GM19351 (cell line): ENCODE results near the gene NPY4R2.
A peak's percentile ranks its signal among the peaks of the same experiment; 100 is the strongest.
"Not testable (repeated sequence)": the region's sequence is repeated elsewhere in the genome, so short reads cannot be mapped to it uniquely, and the experiment has no call there.

ENCODE experiments used
- ATAC-seq: cut with Tn5 transposase; IDR thresholded peaks from one replicate; pipeline ENCODE4 v1.9.1; 2021; ENCODE audit warnings: mild to moderate bottlenecking, moderate library complexity; ENCODE audit not compliant: unreplicated experiment

Gene NPY4R2, protein sequence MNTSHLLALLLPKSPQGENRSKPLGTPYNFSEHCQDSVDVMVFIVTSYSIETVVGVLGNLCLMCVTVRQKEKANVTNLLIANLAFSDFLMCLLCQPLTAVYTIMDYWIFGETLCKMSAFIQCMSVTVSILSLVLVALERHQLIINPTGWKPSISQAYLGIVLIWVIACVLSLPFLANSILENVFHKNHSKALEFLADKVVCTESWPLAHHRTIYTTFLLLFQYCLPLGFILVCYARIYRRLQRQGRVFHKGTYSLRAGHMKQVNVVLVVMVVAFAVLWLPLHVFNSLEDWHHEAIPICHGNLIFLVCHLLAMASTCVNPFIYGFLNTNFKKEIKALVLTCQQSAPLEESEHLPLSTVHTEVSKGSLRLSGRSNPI

DNA sequence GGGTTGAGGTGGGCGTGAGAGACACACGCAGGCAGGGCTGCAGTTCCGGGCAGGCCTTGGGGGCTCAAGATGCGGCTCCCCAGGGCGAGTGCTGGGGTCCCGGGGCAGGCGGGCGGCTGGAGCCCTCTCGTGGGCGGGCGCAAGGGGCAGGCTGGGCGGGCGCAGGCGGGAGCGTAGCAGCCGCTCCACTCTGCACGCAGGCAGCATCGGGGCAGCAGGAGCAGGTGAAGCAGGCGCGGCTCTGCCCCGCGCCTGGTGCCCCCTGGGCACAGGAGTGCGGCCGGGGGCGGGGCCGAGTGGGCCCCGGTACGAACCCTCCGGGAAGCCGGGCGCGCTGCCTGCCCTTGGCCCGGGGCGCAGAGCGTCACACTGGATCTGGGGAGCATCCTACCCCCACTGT is at the start of gene NPY4R2:
NPY4R2 (plus strand) TSS at position 188 of the 400 bp plus-strand sequence. CDS start 3,326 bp downstream, outside the sequence.
- ATAC-seq: not testable (repeated sequence)

DNA sequence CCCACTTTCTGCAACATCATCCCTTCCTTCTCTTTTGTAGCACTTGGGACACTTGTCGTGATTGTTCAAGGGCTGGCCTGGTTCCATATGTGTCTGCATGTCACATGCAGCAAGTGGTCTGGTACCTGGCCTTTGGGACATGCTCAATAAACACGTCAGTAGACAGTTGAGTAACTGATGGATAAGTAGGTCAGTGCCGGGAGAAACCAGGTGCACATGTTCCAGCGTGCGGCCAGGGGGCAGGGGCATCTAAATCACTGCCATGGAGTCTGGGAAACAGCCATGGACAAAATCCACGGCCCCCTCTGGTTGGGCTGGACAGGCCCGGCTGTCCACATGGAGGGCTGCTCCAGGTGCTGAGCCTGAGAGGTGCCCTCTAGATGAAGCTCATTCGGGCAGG is 47.6 kb upstream of the NPY4R2 start:
- ATAC-seq: not testable (repeated sequence)

GRCh38 chr10:47871485-47872180 is 46.8 kb upstream of the NPY4R2 start:
- not testable (repeated sequence) for ATAC-seq

DNA sequence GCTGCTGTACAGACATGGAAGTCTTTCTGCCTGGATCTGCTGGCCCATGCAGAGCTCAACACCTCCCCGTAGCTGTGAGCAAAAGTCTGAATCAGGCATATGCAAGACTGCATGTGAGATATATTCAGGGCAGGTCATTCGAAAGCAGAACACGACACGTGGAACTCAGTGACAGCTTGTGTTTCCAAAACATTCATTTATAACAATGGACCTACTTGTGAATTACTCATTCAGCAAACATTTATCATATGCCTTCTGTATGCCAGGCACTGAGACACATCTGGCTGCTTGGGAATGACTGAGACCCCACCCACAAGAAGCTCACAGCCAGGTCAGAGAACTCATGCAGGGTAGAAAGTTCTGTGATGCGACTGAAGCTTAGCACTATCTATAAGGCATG is 46.2 kb upstream of the NPY4R2 start:
- not testable (repeated sequence) for ATAC-seq

DNA sequence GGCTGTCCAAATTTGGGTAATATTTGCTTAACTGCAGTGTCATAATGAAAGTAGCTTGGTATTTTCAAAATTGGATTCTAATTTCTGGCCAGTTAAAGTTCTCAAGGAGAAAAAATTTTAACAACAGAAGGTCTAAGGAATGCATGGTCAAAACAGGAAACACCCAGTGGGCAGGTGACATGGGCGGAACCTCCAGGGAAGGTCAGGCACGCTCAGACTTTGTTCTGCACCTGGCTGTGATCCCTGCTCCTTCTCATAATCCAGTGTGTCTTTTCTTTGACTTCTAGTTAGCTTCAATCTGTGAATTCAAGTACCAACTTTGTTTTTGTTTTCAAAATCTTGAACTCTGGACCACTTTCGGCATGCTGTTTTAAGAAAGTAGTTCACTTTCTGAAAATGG is 34.2 kb upstream of the NPY4R2 start:
- ATAC-seq: not testable (repeated sequence)

GRCh38 chr10:47884934-47885333 is 33.5 kb upstream of the NPY4R2 start:
- ATAC-seq: not testable (repeated sequence)

GRCh38 chr10:47886356-47886755 is 32.1 kb upstream of the NPY4R2 start:
- not testable (repeated sequence) for ATAC-seq

- not testable (repeated sequence) for ATAC-seq
These were observed 31.6 kb upstream of the NPY4R2 start for GRCh38 chr10:47886827-47887226.

GRCh38 chr10:47890737-47891136 is 27.7 kb upstream of the NPY4R2 start:
- not testable (repeated sequence) for ATAC-seq

GRCh38 chr10:47892494-47893261 is 25.8 kb upstream of the NPY4R2 start:
- ATAC-seq: not testable (repeated sequence)

DNA sequence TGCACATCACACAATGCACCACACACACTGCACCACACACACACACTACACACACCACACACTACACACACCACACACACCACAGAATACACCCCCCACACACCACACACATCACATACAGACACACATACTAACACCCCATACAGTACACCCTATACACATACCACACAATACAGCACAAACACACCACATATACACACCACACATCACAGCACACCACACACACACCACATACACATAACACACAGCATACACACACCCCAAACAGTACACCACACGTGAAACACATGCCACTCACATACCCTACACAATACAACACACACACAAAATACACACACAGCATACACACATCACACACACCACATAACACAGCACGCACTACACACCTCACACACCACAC is 23.9 kb upstream of the NPY4R2 start:
- not testable (repeated sequence) for ATAC-seq

GRCh38 chr10:47897813-47898212 is 20.6 kb upstream of the NPY4R2 start:
- not testable (repeated sequence) for ATAC-seq

GRCh38 chr10:47909333-47909732 is 9.1 kb upstream of the NPY4R2 start:
- ATAC-seq: not testable (repeated sequence)

- ATAC-seq: not testable (repeated sequence)
These were observed 8.0 kb upstream of the NPY4R2 start for GRCh38 chr10:47910486-47910885.

GRCh38 chr10:47914052-47914451 is 4.4 kb upstream of the NPY4R2 start:
- not testable (repeated sequence) for ATAC-seq

- peak; percentile 65 for ATAC-seq
These were observed 2.5 kb upstream of the NPY4R2 start for GRCh38 chr10:47915849-47916548.

GRCh38 chr10:47920610-47921009 is 2.1 kb downstream of the NPY4R2 start:
- not testable (repeated sequence) for ATAC-seq

DNA sequence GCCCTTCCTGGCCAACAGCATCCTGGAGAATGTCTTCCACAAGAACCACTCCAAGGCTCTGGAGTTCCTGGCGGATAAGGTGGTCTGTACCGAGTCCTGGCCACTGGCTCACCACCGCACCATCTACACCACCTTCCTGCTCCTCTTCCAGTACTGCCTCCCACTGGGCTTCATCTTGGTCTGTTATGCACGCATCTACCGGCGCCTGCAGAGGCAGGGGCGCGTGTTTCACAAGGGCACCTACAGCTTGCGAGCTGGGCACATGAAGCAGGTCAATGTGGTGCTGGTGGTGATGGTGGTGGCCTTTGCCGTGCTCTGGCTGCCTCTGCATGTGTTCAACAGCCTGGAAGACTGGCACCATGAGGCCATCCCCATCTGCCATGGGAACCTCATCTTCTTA is 4.0 kb downstream of the NPY4R2 start:
- ATAC-seq: not testable (repeated sequence)

- not testable (repeated sequence) for ATAC-seq
These were observed 6.2 kb downstream of the NPY4R2 start for GRCh38 chr10:47924628-47925027.

DNA sequence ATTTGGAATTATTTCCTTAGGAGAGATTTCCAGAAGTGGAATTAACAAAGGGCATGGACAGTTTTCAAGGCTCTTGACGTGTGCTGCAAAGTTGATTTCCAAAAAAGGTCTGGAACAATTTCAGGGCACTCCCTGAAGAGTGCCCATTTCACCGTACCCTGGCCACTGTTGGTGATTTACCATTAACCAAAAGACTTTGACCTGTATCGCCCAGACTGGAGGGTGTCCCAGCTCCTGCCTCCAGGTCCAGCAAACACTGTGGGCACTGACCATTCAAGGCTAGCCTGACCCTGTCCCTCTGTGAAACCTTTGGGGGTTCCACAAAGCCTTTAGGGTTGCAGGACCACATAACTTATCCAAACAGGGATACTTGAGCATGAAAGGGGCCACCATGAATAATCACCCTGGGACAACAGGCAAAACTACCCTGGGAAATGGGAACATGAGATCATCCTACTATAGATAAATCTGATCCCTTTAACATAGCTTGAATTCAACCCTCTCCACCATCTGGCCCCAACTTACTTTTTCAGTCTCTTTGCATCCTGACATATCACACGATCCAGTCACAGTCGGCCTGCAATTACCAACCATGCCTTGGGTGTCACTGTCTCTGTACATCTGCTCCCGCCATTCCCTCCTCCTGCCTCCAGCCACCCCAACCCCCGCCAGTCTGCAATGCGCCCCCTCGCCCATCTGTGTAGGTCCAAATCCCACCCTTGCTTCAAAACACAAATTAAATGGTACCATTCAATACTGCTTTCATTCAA is 8.9 kb downstream of the NPY4R2 start:
- ATAC-seq: not testable (repeated sequence)
